ENCODE data around the gene CPNE9.

DNA sequence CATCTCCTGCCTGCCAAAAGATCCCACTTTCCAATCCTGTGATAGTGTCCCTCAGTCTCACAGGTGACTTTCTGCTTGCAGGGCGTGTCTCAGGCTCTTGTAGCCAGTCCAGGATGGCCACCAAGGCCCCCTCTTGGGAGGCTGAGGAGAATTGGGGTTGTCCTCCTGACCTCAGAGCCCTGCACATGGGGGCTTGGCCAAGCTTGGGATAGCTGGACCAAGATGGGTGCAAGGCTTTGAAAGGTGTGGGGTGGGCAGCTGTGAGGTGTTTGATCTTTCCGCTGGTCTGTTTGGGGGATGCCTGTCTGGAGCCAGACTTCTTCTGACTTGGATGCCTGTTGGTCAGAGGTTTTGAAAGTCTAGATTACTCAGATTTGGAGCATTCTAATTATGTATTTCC, 12.0 kb upstream of the CPNE9 start:
- no peak for TF ChIP-seq POLR2AphosphoS5 (IDR thresholded peaks at IDR 0.05; ENCODE audit: low read depth, low read length)
- no peak for TF ChIP-seq POLR2A (IDR thresholded peaks at IDR 0.05; ENCODE audit: low read depth, low read length)
